C4-2B (cell line): ENCODE data around the gene APBA3.
"Not testable (repeated sequence)": the region's sequence is repeated elsewhere in the genome, so short reads cannot be mapped to it uniquely, and the experiment has no call there.

Source experiments
- H3K27ac ChIP-seq: fragments of 450-650 bp; 2 replicates; pipeline ENCODE4 v1.5.1; 2017
- ZFX ChIP-seq: fragments of 450-650 bp; IDR thresholded peaks from 2 replicates; pipeline ENCODE4 v1.6.1; 2017
- TF ChIP-seq, protein P1 (sequence below): fragments of 450-650 bp; conservative IDR thresholded peaks from 2 replicates; pipeline ENCODE4 v1.5.1; 2017; ENCODE audit warnings: mild to moderate bottlenecking

The APBA3 gene

GRCh38 chr19:3767050-3767449 lies 5.6 kb upstream of the APBA3 start:
- H3K27ac ChIP-seq = no peak overlapping the region
- no peak for TF ChIP-seq ZFX
- TF ChIP-seq, protein P1, sequence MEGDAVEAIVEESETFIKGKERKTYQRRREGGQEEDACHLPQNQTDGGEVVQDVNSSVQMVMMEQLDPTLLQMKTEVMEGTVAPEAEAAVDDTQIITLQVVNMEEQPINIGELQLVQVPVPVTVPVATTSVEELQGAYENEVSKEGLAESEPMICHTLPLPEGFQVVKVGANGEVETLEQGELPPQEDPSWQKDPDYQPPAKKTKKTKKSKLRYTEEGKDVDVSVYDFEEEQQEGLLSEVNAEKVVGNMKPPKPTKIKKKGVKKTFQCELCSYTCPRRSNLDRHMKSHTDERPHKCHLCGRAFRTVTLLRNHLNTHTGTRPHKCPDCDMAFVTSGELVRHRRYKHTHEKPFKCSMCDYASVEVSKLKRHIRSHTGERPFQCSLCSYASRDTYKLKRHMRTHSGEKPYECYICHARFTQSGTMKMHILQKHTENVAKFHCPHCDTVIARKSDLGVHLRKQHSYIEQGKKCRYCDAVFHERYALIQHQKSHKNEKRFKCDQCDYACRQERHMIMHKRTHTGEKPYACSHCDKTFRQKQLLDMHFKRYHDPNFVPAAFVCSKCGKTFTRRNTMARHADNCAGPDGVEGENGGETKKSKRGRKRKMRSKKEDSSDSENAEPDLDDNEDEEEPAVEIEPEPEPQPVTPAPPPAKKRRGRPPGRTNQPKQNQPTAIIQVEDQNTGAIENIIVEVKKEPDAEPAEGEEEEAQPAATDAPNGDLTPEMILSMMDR = no peak

- TF ChIP-seq ZFX = no peak
- TF ChIP-seq, protein P1 = no peak
- H3K27ac ChIP-seq = no peak overlapping the region
These were observed 5.0 kb upstream of the APBA3 start for GRCh38 chr19:3766520-3766919.

DNA sequence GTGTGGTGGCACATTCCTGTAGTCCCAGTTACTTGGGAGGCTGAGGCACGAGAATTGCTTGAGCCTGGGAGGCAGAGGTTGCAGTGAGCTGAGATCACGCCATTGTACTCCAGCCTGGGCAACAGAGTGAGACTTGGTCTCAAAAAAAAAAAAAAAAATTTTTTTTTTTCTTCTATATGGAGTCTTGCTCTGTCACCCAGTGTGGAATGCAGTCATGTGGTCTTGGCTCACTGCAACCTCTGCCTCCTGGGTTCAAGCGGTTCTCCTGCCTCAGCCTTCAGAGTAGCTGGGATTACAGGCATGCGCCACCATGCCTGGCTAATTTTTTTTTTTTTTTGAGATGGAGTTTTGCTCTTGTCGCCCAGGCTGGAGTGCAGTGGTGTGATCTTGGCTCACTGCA lies 4.3 kb upstream of the APBA3 start:
- H3K27ac ChIP-seq = not testable (repeated sequence)

- TF ChIP-seq ZFX = no peak
- TF ChIP-seq, protein P1 = no peak
- H3K27ac ChIP-seq = no peak overlapping the region
These were observed 3.6 kb upstream of the APBA3 start for GRCh38 chr19:3765121-3765520.

GRCh38 chr19:3762501-3763459 lies 1.3 kb upstream of the APBA3 start, which contains the start of gene MRPL54:
Gene MRPL54 (plus strand): TSS chr19:3762682. CDS start chr19:3762701, 19 bp downstream.
- peak within 1 kb of the TSS; percentile 95 for H3K27ac ChIP-seq
- TF ChIP-seq, protein P1 = no peak
- no peak for TF ChIP-seq ZFX

DNA sequence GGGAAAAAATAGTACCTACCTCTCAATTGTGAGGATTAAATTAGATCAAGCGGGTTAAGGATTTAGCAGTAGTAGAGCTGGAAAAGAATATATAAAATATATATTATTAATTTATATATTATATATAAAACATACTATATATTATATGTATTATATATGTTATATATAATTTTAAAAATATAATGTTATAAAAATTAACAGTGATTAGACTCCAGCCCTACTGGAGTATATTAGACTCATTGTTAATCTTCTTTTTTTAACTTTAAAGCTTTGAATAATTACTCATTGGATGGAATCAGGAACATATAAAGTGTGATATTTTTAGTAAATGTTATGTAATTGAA lies 610 bp upstream of the APBA3 start:
- H3K27ac ChIP-seq = peak overlapping the region; percentile 95

DNA sequence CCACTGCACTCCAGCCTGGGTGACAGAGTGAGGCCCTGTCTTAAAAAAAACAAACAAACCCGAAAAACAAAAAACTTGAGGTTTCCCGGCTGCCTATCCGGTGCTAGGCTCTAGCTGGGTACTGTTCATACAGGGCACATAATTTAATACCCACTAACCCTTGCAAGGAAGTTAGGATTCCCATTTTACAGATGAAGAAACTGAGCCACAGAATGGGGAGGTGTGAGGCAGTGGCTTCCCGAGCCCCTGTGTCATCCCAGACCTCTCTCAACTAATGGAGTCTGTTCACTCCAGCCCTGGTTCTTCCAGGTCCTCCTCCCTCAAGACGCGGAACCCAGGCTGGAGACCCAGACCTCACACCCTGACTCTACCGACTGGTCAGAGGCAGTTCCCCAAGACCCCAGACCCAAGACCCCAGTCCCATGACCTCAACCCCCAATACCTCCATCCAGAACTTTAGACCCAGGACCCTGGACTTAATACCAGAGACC lies 576 bp downstream of the APBA3 start:
- H3K27ac ChIP-seq = peak overlapping the region; percentile 79
- no peak for TF ChIP-seq ZFX
- TF ChIP-seq, protein P1 = no peak

More for the DNA sequence above, 610 bp upstream of the APBA3 start:
- TF ChIP-seq, protein P1 = no peak
- no peak for TF ChIP-seq ZFX
